ENCODE results near the gene ATP5PD.

ATP5PD gene

DNA sequence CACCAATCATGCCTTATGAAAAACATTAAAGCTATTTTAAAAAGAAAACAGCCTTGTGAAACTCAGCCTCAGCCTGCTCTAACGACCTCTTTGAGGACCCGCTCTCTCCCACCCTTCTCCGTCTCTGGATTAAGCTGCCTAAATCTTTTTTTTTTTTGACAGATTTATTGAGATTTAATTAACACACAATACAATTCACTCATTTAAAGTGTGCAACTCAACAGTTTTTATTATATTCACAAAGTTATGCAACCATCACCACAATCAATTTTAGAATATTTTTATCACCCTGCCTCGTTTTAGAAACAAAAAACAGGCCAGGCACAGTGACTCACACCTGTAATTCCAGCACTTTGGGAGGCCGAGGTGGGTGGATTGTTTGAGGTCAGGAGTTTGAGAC lies 50.9 kb downstream of the ATP5PD start:
- peaks cover 0 to 6% of the 10 kb centered on the region in 2 donors for H3K4me1 ChIP-seq (ENCODE audit: control insufficient read depth in 2 of 2, insufficient read depth in 2 of 2, low read length in 2 of 2)

DNA sequence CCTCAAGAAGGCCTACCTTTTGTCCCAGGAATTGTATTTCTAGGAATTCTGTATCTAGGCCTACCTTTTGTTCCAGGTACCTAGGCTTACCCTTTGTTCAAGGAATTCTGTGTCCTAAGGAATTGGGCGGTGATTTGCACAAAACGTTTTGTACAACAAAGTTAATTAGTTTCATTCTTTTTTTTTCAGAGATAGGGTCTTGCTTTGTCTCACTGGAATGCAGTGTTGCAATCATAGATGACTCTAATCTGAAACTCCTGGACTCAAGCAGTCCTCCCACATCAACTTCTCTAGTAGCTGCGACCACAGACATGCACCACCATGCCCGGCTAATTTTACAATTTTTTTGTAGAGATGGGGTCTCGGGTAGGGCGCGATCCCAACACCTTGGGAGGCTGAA lies 52.3 kb downstream of the ATP5PD start:
- H3K9ac ChIP-seq (ENCODE audit: low read depth in 1 of 2, low read length in 2 of 2), result no peak overlapping the region
- H3K36me3 ChIP-seq (ENCODE audit: control insufficient read depth in 2 of 2, insufficient read depth in 2 of 2, low read length in 2 of 2), result no peaks in the 10 kb centered on the region
- no peaks in the 10 kb centered on the region for H3K27me3 ChIP-seq (ENCODE audit: control insufficient read depth in 2 of 2, insufficient read depth in 2 of 2, low read length in 2 of 2)
- H3K9me3 ChIP-seq (ENCODE audit: control insufficient read depth in 2 of 2, low read length in 2 of 2), result no peaks in the 10 kb centered on the region
- no peak overlapping the region for H3K27ac ChIP-seq (ENCODE audit: low read depth in 2 of 2, low read length in 2 of 2)
- H3K4me1 ChIP-seq (ENCODE audit: control insufficient read depth in 2 of 2, insufficient read depth in 2 of 2, low read length in 2 of 2), result peaks cover 0 to 6% of the 10 kb centered on the region in 2 donors
- no peak overlapping the region for H3K4me3 ChIP-seq (ENCODE audit: low read length in 2 of 2)

More for the DNA sequence above, 50.9 kb downstream of the ATP5PD start:
- no peaks in the 10 kb centered on the region for H3K27me3 ChIP-seq (ENCODE audit: control insufficient read depth in 2 of 2, insufficient read depth in 2 of 2, low read length in 2 of 2)
- no peak overlapping the region for H3K9ac ChIP-seq (ENCODE audit: low read depth in 1 of 2, low read length in 2 of 2)
- H3K36me3 ChIP-seq (ENCODE audit: control insufficient read depth in 2 of 2, insufficient read depth in 2 of 2, low read length in 2 of 2), result no peaks in the 10 kb centered on the region
- H3K4me3 ChIP-seq (ENCODE audit: low read length in 2 of 2), result no peak overlapping the region
- H3K27ac ChIP-seq (ENCODE audit: low read depth in 2 of 2, low read length in 2 of 2), result no peak overlapping the region
- H3K9me3 ChIP-seq (ENCODE audit: control insufficient read depth in 2 of 2, low read length in 2 of 2), result no peaks in the 10 kb centered on the region

DNA sequence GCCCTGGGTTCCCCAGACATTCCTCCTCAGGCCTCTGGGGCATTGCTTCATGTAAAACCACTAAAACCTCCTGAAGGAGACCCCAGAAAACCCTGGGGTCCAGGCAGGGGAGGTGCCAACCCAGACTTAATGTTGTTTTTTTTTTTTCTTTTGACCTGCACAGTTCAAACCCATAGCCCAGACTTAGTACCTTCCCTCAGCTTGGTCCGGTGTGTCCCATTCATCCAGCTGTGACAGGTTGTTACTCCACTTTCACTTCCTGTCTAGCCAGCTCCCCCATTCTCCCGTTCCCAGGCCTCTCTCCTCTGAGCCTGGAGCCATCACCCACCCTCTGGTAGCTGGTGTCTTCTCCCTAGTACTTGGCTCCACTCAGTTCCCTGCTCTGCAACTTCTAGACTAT lies 54.5 kb downstream of the ATP5PD start:
- peaks cover 5 to 6% of the 10 kb centered on the region in 2 donors for H3K4me1 ChIP-seq (ENCODE audit: control insufficient read depth in 2 of 2, insufficient read depth in 2 of 2, low read length in 2 of 2)

DNA sequence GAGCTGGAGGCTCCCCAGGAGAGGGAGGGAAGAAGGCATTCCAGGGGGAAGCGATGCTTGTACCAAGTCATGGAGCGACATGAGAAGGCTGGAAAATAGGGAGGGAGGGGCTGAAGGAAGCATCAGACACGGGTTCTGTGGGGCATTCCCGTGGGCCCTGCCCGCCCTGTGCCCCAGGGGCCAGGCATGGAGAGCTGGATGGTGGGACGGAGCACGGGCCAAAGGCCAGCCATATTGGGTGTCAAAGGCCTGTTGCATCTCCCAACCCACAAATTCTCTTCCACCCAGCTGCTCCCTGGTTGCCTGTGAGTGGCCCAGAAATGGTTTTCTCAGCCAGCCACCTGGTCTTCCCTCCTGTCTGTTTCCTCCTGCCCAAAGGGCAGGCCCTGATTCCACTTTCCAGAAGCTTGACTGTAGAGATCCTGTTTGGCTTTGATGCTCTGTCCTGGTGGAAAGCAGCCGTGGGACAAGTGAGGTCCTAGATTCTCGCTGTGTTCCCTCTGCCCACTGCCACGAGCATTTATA lies 56.1 kb downstream of the ATP5PD start:
- H3K9ac ChIP-seq (ENCODE audit: low read depth in 1 of 2, low read length in 2 of 2), result no peak overlapping the region
- no peak overlapping the region for H3K27ac ChIP-seq (ENCODE audit: low read depth in 2 of 2, low read length in 2 of 2)
- H3K36me3 ChIP-seq (ENCODE audit: control insufficient read depth in 2 of 2, insufficient read depth in 2 of 2, low read length in 2 of 2), result no peaks in the 10 kb centered on the region
- no peaks in the 10 kb centered on the region for H3K9me3 ChIP-seq (ENCODE audit: control insufficient read depth in 2 of 2, low read length in 2 of 2)
- no peak overlapping the region for H3K4me3 ChIP-seq (ENCODE audit: low read length in 2 of 2)
- peaks cover 5 to 10% of the 10 kb centered on the region in 2 donors for H3K4me1 ChIP-seq (ENCODE audit: control insufficient read depth in 2 of 2, insufficient read depth in 2 of 2, low read length in 2 of 2)
- peaks cover 0 to 3% of the 10 kb centered on the region in 2 donors for H3K27me3 ChIP-seq (ENCODE audit: control insufficient read depth in 2 of 2, insufficient read depth in 2 of 2, low read length in 2 of 2)

More for the DNA sequence above, 54.5 kb downstream of the ATP5PD start:
- Histone ChIP-seq H3K27me3 (ENCODE audit: control insufficient read depth in 2 of 2, insufficient read depth in 2 of 2, low read length in 2 of 2) (peaks cover 0 to 3% of the 10 kb centered on the region in 2 donors), H3K9ac (ENCODE audit: low read depth in 1 of 2, low read length in 2 of 2) (no peak overlapping the region), H3K27ac (ENCODE audit: low read depth in 2 of 2, low read length in 2 of 2) (no peak overlapping the region), H3K9me3 (ENCODE audit: control insufficient read depth in 2 of 2, low read length in 2 of 2) (no peaks in the 10 kb centered on the region), H3K4me3 (ENCODE audit: low read length in 2 of 2) (no peak overlapping the region), H3K36me3 (ENCODE audit: control insufficient read depth in 2 of 2, insufficient read depth in 2 of 2, low read length in 2 of 2) (no peaks in the 10 kb centered on the region)
